CD8-positive, alpha-beta memory T cell (primary cell): Measurements from ENCODE around the gene RXFP4. TPM values are rescaled to one million over a fixed set of nuclear protein-coding genes. Genes with fewer than 3 reads are reported as not detected.
A peak's percentile ranks its signal among the peaks of the same experiment; 100 is the strongest.
"Not testable (repeated sequence)": the region's sequence is repeated elsewhere in the genome, so short reads cannot be mapped to it uniquely, and the experiment has no call there.

Experiments used
- CTCF ChIA-PET: fragments of 350-600 bp; sonication (Branson Sonifier 250); formaldehyde crosslinking; loops from one replicate; lab custom pipeline; 2021; ENCODE audit warnings: antibody characterized with exemption; lab: Charles Lee
- POLR2A ChIA-PET: fragments of 350-600 bp; sonication (Branson Sonifier 250); formaldehyde crosslinking; loops from one replicate; lab custom pipeline; 2021; ENCODE audit warnings: antibody characterized with exemption; lab: Charles Lee
- DNase-seq, 5 donors: peaks; one replicate each; pipeline versions ENCODE4 v3.0.0 to v3.0.0-alpha.2; 2020 to 2022; ENCODE audit warnings: mixed read lengths in 1 of 5
- H3K27ac ChIP-seq: one replicate; pipeline ENCODE4 v1.7.0; 2013; ENCODE audit warnings: low read depth, mild to moderate bottlenecking, low read length, moderate library complexity
- H3K27me3 ChIP-seq: 2 replicates; pipeline ENCODE4 v1.7.0; 2013; ENCODE audit warnings: low read length, mild to moderate bottlenecking; ENCODE audit not compliant: insufficient read depth, poor library complexity, severe bottlenecking
- H3K36me3 ChIP-seq: 2 replicates; pipeline ENCODE4 v1.7.0; 2013; ENCODE audit warnings: mild to moderate bottlenecking, low read length, moderate library complexity; ENCODE audit not compliant: insufficient read depth
- H3K4me1 ChIP-seq: 2 replicates; pipeline ENCODE4 v1.7.0; 2013; ENCODE audit warnings: mild to moderate bottlenecking, low read length, moderate library complexity; ENCODE audit not compliant: insufficient read depth
- H3K4me3 ChIP-seq: 2 replicates; pipeline ENCODE4 v1.7.0; 2013; ENCODE audit warnings: mild to moderate bottlenecking, low read length
- H3K9me3 ChIP-seq: 2 replicates; pipeline ENCODE4 v1.7.0; 2013; ENCODE audit warnings: mild to moderate bottlenecking, low read length
- H3K27ac Mint-ChIP-seq, 8 donors: one replicate each; pipeline ENCODE4 v1.8.0; 2020 to 2021; ENCODE audit warnings: mixed read lengths in 8 of 8, mild to moderate bottlenecking in 6 of 8, inconsistent platforms in 3 of 8, moderate library complexity in 3 of 8
- H3K27me3 Mint-ChIP-seq, 2 donors: one replicate each; pipeline ENCODE4 v1.8.0; 2020 to 2021; ENCODE audit warnings: mixed read lengths in 2 of 2, mild to moderate bottlenecking in 1 of 2, moderate library complexity in 1 of 2
- H3K36me3 Mint-ChIP-seq, 3 donors: one replicate each; pipeline ENCODE4 v1.8.0; 2020 to 2021; ENCODE audit warnings: mixed read lengths in 3 of 3, inconsistent platforms in 1 of 3, mild to moderate bottlenecking in 1 of 3
- H3K4me1 Mint-ChIP-seq, 3 donors: one replicate each; pipeline ENCODE4 v1.8.0; 2020 to 2021; ENCODE audit warnings: mixed read lengths in 3 of 3, inconsistent platforms in 1 of 3, mild to moderate bottlenecking in 1 of 3
- H3K4me3 Mint-ChIP-seq, 7 donors: one replicate each; pipeline ENCODE4 v1.8.0; 2020 to 2021; ENCODE audit warnings: mixed read lengths in 7 of 7, mild to moderate bottlenecking in 6 of 7, moderate library complexity in 4 of 7, inconsistent platforms in 2 of 7
- H3K9me3 Mint-ChIP-seq, 5 donors: one replicate each; pipeline ENCODE4 v1.8.0; 2020 to 2022; ENCODE audit warnings: mixed read lengths in 5 of 5, mild to moderate bottlenecking in 3 of 5, moderate library complexity in 2 of 5, inconsistent platforms in 1 of 5
- polyA plus RNA-seq: library from polyadenylated mRNA; unstranded; fragments of 300-500 nt; fragmentation: Illumina TruSeq; gene quantifications from one replicate; pipeline ENCODE4 v1.2.3, GENCODE V29; 2021
- total RNA-seq, 2 experiments: library from RNA; stranded (reverse); gene quantifications; one replicate each; pipeline ENCODE4 v1.2.3, GENCODE V29; 2021

Gene RXFP4
- total and polyA plus RNA-seq, 3 experiments from 2014 or later, result 0.29 TPM; not detected in 2

GRCh38 chr1:155979597-155980343 lies 38.3 kb downstream of the RXFP4 start:
- Mint-ChIP-seq H3K27ac (peak overlapping the region; percentile 86 to 99 (median 94)), H3K36me3 (peaks cover 0 to 27% (median 0%) of the 10 kb centered on the region in 3 donors), H3K4me1 (peaks cover 61 to 82% (median 65%) of the 10 kb centered on the region in 3 donors), H3K9me3 (no peaks in the 10 kb centered on the region), H3K4me3 (peak overlapping the region; percentile 92 to 100 (median 98)), H3K27me3 (no peaks in the 10 kb centered on the region)
- Histone ChIP-seq H3K4me3 (peak overlapping the region; percentile 91), H3K9me3 (no peaks in the 10 kb centered on the region), H3K4me1 (peaks cover 63% of the 10 kb centered on the region), H3K27me3 (no peaks in the 10 kb centered on the region), H3K36me3 (no peaks in the 10 kb centered on the region), H3K27ac (peak overlapping the region; percentile 94)
- CTCF ChIA-PET, result interaction anchor here (1.0 to 5.1 kb wide), 6 partner anchors 10 to 41 kb away, joined by 3 to 34 read pairs (median 11); no protein-coding TSS in a partner anchor
- DNase-seq, result no peak
- POLR2A ChIA-PET, result interaction anchor here (0.5 to 0.9 kb wide), 4 partner anchors 10 to 46 kb away, joined by 3 to 4 read pairs (median 3); partner anchors contain the start of gene KHDC4

GRCh38 chr1:155981266-155982088 lies 40.0 kb downstream of the RXFP4 start:
- Histone ChIP-seq H3K36me3 (no peaks in the 10 kb centered on the region), H3K4me3 (peak overlapping the region; percentile 91), H3K4me1 (peaks cover 50% of the 10 kb centered on the region), H3K27me3 (no peaks in the 10 kb centered on the region), H3K9me3 (no peaks in the 10 kb centered on the region), H3K27ac (peak overlapping the region; percentile 94)
- ChIA-PET CTCF (interaction anchor here (0.9 to 4.3 kb wide), 5 partner anchors 8 to 65 kb away, joined by 3 to 20 read pairs (median 5); partner anchors contain the start of gene KHDC4), POLR2A (interaction anchor here (0.8 to 1.3 kb wide), 3 partner anchors 33 to 48 kb away, joined by 3 to 4 read pairs (median 4); no protein-coding TSS in a partner anchor)
- no peaks in the 10 kb centered on the region for H3K27me3 Mint-ChIP-seq
- no peaks in the 10 kb centered on the region for H3K9me3 Mint-ChIP-seq
- H3K27ac Mint-ChIP-seq, result peak overlapping the region; percentile 86 to 99 (median 94)
- H3K36me3 Mint-ChIP-seq, result peaks cover 0 to 20% (median 0%) of the 10 kb centered on the region in 3 donors
- peak overlapping the region; percentile 56 to 100 (median 98) for H3K4me3 Mint-ChIP-seq
- DNase-seq, result peak in 2 of 5 donors; percentile 48 to 57
- peaks cover 43 to 65% (median 50%) of the 10 kb centered on the region in 3 donors for H3K4me1 Mint-ChIP-seq

DNA sequence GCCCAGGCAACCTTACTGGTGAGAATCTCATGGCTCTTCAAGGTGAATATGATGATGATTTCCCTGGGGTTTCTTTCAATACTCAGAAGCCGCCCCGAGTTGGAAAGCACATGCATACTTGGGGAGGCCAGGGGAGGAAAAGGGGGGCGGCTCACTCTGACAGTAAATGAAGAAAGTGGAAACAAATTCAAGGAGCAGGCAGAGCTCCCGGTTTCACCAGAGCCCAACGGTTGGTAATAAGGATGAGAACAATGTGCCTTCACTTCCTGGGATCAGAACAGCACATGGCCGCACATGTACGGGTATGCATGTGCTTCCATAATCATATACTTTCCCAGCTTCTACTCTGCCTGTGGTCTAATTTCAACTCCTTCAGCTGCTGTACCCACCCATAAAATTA lies 40.7 kb downstream of the RXFP4 start:
- Histone ChIP-seq H3K4me3 (peak overlapping the region; percentile 91), H3K9me3 (no peaks in the 10 kb centered on the region), H3K4me1 (peaks cover 50% of the 10 kb centered on the region), H3K27me3 (no peaks in the 10 kb centered on the region), H3K27ac (peak overlapping the region; percentile 51), H3K36me3 (no peaks in the 10 kb centered on the region)
- CTCF ChIA-PET, result interaction anchor here (2.0 kb wide), 1 partner anchor 14 kb away, joined by 4 read pairs; no protein-coding TSS in a partner anchor
- Mint-ChIP-seq H3K4me1 (peaks cover 42 to 58% (median 45%) of the 10 kb centered on the region in 3 donors), H3K27me3 (no peaks in the 10 kb centered on the region), H3K36me3 (peaks cover 0 to 13% (median 0%) of the 10 kb centered on the region in 3 donors), H3K4me3 (peak overlapping the region in 5 of 7 donors; percentile 44 to 100 (median 92)), H3K27ac (peak overlapping the region; percentile 80 to 99 (median 94)), H3K9me3 (no peaks in the 10 kb centered on the region)
- DNase-seq, result no peak
- POLR2A ChIA-PET, result interaction anchor here (1.3 kb wide), 1 partner anchor 48 kb away, joined by 4 read pairs; no protein-coding TSS in a partner anchor

DNA sequence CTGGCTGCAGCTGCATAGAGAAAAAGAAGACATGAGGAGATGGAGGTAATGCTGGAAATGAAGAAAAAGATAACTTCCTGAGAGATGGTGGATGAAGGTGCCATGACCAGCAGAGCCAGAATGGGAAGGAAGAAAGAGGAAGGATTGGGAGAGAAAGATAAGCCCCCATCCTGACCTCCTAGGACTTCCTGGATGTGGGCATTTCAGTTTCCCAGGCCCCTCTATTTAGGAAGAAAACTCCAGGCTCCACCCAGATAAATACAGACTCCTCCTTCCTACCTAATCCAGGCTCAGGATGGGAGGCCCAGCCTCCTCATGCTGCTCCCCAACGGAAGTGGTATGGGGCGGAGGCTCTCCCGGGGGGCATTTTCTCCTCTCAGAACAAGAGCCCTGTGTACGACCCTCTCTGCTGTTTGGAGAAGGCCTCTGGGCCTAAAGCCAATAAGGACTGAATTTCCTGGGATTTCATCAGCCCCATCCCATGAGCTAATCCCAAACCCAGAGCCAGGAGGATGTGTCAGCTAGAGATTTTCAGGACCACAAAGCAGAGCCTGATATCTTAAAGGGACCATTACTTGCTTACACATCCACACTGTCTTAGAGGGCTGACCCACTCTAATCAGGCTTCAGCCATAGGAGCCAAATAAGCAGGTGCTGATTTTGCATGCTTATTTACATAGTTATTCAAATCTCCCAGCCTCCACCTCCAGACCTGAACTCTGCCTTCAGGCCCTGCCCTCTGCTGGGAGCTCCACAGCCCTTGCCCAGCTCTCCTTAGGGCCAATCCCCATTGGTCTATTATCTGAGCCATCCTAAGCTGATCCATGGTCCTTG lies 42.0 kb downstream of the RXFP4 start:
- Mint-ChIP-seq H3K9me3 (no peaks in the 10 kb centered on the region), H3K27me3 (no peaks in the 10 kb centered on the region), H3K4me3 (peak overlapping the region in 2 of 7 donors; percentile 0 to 49), H3K36me3 (peaks cover 0 to 5% (median 0%) of the 10 kb centered on the region in 3 donors), H3K4me1 (peaks cover 42 to 54% (median 42%) of the 10 kb centered on the region in 3 donors), H3K27ac (peak overlapping the region in 7 of 8 donors; percentile 17 to 98 (median 84))
- Histone ChIP-seq H3K9me3 (no peaks in the 10 kb centered on the region), H3K27ac (peak overlapping the region; percentile 51), H3K36me3 (no peaks in the 10 kb centered on the region), H3K27me3 (no peaks in the 10 kb centered on the region), H3K4me1 (peaks cover 50% of the 10 kb centered on the region), H3K4me3 (no peak overlapping the region)
- no peak for DNase-seq
- ChIA-PET POLR2A (interaction anchor here (0.5 to 0.6 kb wide), 2 partner anchors 456 to 1766 kb away, joined by 4 read pairs; no protein-coding TSS in a partner anchor), CTCF (interaction anchor here (1.2 to 1.6 kb wide), 4 partner anchors 9 to 83 kb away, joined by 3 to 7 read pairs (median 3); no protein-coding TSS in a partner anchor)

DNA sequence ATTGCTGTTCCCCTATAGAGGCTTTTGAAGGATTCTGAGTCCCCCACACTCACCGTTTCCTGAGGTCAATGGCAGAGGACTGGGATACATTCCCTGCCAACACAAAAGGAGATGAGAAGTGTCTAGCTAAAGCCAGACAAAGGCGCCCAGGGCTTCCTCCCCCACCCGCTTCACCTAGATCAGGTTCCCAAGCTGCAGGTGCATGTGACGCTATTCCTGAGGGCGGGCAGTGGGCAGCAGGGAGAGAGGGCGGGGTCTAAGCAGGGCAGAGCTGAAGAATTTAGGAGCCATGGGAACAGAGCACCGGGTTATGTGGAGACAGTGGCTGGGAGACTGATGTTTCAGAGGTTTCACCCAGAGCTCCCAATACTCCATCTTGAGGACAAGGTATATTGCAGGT lies 42.9 kb downstream of the RXFP4 start:
- Mint-ChIP-seq H3K27ac (peak overlapping the region in 5 of 8 donors; percentile 36 to 96 (median 66)), H3K36me3 (no peaks in the 10 kb centered on the region), H3K4me3 (peak overlapping the region in 1 of 7 donors; percentile 70), H3K9me3 (no peaks in the 10 kb centered on the region), H3K4me1 (peaks cover 43 to 58% (median 45%) of the 10 kb centered on the region in 3 donors), H3K27me3 (no peaks in the 10 kb centered on the region)
- Histone ChIP-seq H3K27me3 (no peaks in the 10 kb centered on the region), H3K4me1 (peaks cover 51% of the 10 kb centered on the region), H3K27ac (no peak overlapping the region), H3K36me3 (no peaks in the 10 kb centered on the region), H3K4me3 (no peak overlapping the region), H3K9me3 (no peaks in the 10 kb centered on the region)
- CTCF ChIA-PET, result interaction anchor here (0.7 to 1.6 kb wide), 5 partner anchors 10 to 124 kb away, joined by 3 to 7 read pairs (median 3); no protein-coding TSS in a partner anchor
- no peak for DNase-seq
- POLR2A ChIA-PET, result no interaction called here

DNA sequence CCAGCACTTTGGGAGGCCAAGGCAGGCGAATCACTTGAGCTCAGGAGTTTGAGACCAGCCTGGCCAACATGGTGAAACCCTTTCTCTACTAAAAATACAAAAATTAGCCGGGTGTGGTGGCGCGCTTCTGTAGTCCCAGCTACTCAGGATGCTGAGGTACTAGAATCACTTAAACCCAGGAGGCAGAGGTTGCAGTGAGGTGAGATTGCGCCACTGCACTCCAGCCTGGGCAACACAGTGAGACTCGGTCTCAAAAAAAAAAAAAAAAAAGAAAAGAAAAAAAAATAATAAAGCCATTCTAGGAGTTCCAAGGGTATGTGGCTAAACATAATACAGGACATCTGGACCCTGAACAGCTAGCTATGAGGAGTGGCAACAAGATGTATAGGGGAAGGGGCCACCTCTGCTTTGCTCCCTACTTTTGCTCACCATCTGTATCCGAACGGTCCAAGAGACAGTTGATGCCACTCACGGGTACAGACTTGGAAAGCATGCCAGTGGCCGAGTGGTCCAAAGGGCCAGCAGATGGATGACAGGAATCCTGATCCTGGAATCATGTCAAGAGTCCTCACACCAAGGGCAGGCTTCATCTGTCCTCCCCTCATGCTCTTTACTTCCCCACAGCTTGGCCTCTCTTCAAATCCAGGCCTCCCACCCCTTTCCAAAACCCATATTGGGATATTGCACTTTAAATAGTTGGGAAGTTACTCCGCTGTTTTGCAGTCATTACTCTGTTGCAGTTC lies 43.6 kb downstream of the RXFP4 start:
- peaks cover 40 to 56% (median 42%) of the 10 kb centered on the region in 3 donors for H3K4me1 Mint-ChIP-seq
- H3K27ac ChIP-seq, H3K9me3 ChIP-seq, H3K36me3 ChIP-seq, H3K27me3 Mint-ChIP-seq, H3K36me3 Mint-ChIP-seq, H3K4me3 ChIP-seq, H3K27me3 ChIP-seq, H3K27ac Mint-ChIP-seq, H3K4me3 Mint-ChIP-seq, H3K9me3 Mint-ChIP-seq, DNase-seq, POLR2A ChIA-PET: not testable (repeated sequence)
- peaks cover 50% of the 10 kb centered on the region for H3K4me1 ChIP-seq
- CTCF ChIA-PET, result interaction anchor here (0.7 to 1.6 kb wide), 4 partner anchors 47 to 125 kb away, joined by 3 to 7 read pairs (median 4); no protein-coding TSS in a partner anchor
